Endothelial cell (in vitro differentiated cells): Measurements from ENCODE around the gene SPINK4. TPM values are rescaled to one million over a fixed set of nuclear protein-coding genes. Genes with fewer than 3 reads are reported as not detected.

Source experiments
- DNase-seq: peaks from one replicate; pipeline ENCODE4 v3.0.0; 2021; ENCODE audit warnings: low spot score
- H3K27ac Mint-ChIP-seq: one replicate; pipeline ENCODE4 v1.8.0; 2021; ENCODE audit warnings: mixed read lengths, inconsistent platforms; ENCODE audit not compliant: unreplicated experiment
- H3K27me3 Mint-ChIP-seq: one replicate; pipeline ENCODE4 v1.8.0; 2021; ENCODE audit warnings: mild to moderate bottlenecking, moderate library complexity, mixed read lengths, inconsistent platforms; ENCODE audit not compliant: unreplicated experiment
- H3K36me3 Mint-ChIP-seq: one replicate; pipeline ENCODE4 v1.8.0; 2021; ENCODE audit warnings: mild to moderate bottlenecking, low read depth, mixed read lengths, inconsistent platforms; ENCODE audit not compliant: unreplicated experiment
- H3K4me1 Mint-ChIP-seq: one replicate; pipeline ENCODE4 v1.8.0; 2021; ENCODE audit warnings: mild to moderate bottlenecking, mixed read lengths, inconsistent platforms; ENCODE audit not compliant: unreplicated experiment
- H3K4me3 Mint-ChIP-seq: one replicate; pipeline ENCODE4 v1.8.0; 2021; ENCODE audit warnings: mild to moderate bottlenecking, mixed read lengths, inconsistent platforms; ENCODE audit not compliant: unreplicated experiment
- H3K9me3 Mint-ChIP-seq: one replicate; pipeline ENCODE4 v1.8.0; 2021; ENCODE audit warnings: mixed read lengths, inconsistent platforms; ENCODE audit not compliant: unreplicated experiment
- CTCF ChIP-seq: fragments of 200-600 bp; sonication (generic); IDR thresholded peaks from one replicate; pipeline ENCODE4 v1.5.0; 2021; ENCODE audit warnings: antibody characterized with exemption; ENCODE audit not compliant: unreplicated experiment
- long read RNA-seq: library from polyadenylated mRNA; unstranded; transcript quantifications from one replicate; pipeline ENCODE4 v2.0.0, GENCODE V29; 2020; ENCODE audit not compliant: unreplicated experiment
- total RNA-seq: library from RNA; stranded (reverse); fragmentation: NEBNext Ultra II Directional; extraction: Animal tissue kit (Norgen Biotek cat#: 25700); gene quantifications from one replicate; pipeline ENCODE4 v1.2.1, GENCODE V29; 2021; ENCODE audit not compliant: unreplicated experiment

The SPINK4 gene
- total RNA-seq, result not detected
- long read RNA-seq, result 0 reads

GRCh38 chr9:33239921-33240320 lies at the start of gene SPINK4:
TSS of gene SPINK4 (plus strand) at chr9:33240167. CDS start at chr9:33240209, 42 bp downstream.
- peaks cover 6% of the 10 kb centered on the region for H3K36me3 Mint-ChIP-seq
- H3K4me1 Mint-ChIP-seq, result no peaks in the 10 kb centered on the region
- H3K4me3 Mint-ChIP-seq, result peak within 1 kb of the TSS; percentile 5
- no peak for TF ChIP-seq CTCF
- H3K9me3 Mint-ChIP-seq, result no peaks in the 10 kb centered on the region
- DNase-seq, result no peak
- H3K27me3 Mint-ChIP-seq, result peaks cover 2% of the 10 kb centered on the region
- peak within 1 kb of the TSS; percentile 53 for H3K27ac Mint-ChIP-seq

- Mint-ChIP-seq H3K9me3 (no peaks in the 10 kb centered on the region), H3K27me3 (peaks cover 3% of the 10 kb centered on the region)
- no peak for TF ChIP-seq CTCF
Observed at GRCh38 chr9:33192493-33193255, 47.3 kb upstream of the SPINK4 start.

GRCh38 chr9:33193818-33194217 lies 46.1 kb upstream of the SPINK4 start:
- Mint-ChIP-seq H3K4me1 (peaks cover 2% of the 10 kb centered on the region), H3K27ac (no peak overlapping the region), H3K36me3 (no peaks in the 10 kb centered on the region), H3K27me3 (no peaks in the 10 kb centered on the region), H3K9me3 (no peaks in the 10 kb centered on the region), H3K4me3 (no peak overlapping the region)
- no peak for TF ChIP-seq CTCF
- no peak for DNase-seq

More at GRCh38 chr9:33192493-33193255, 47.3 kb upstream of the SPINK4 start:
- Mint-ChIP-seq H3K36me3 (no peaks in the 10 kb centered on the region), H3K4me3 (no peak overlapping the region), H3K4me1 (no peaks in the 10 kb centered on the region), H3K27ac (no peak overlapping the region)
- DNase-seq, result no peak

GRCh38 chr9:33196736-33197135 lies 43.2 kb upstream of the SPINK4 start:
- TF ChIP-seq CTCF, result no peak
- Mint-ChIP-seq H3K9me3 (no peaks in the 10 kb centered on the region), H3K36me3 (no peaks in the 10 kb centered on the region), H3K4me1 (peaks cover 2% of the 10 kb centered on the region), H3K27me3 (no peaks in the 10 kb centered on the region), H3K4me3 (no peak overlapping the region), H3K27ac (no peak overlapping the region)
- no peak for DNase-seq
